ENCODE measurements around the gene OR6J1. TPM values are rescaled to one million over a fixed set of nuclear protein-coding genes. Genes with fewer than 3 reads are reported as not detected.

OR6J1 gene
- total RNA-seq, 1 donor from 2014 or later = not detected

GRCh38 chr14:22634233-22634900, 9.8 kb downstream of the OR6J1 start:
- Mint-ChIP-seq H3K27me3 (ENCODE audit: low read depth) (no peaks in the 10 kb centered on the region), H3K27ac (no peak overlapping the region), H3K4me3 (no peak overlapping the region), H3K36me3 (peaks cover 3% of the 10 kb centered on the region), H3K4me1 (no peaks in the 10 kb centered on the region), H3K9me3 (peaks cover 25% of the 10 kb centered on the region)
- DNase-seq (ENCODE audit: low spot score in 2 of 2, unreplicated experiment in 2 of 2) = no peak
- no peak for TF ChIP-seq CTCF (IDR thresholded peaks at IDR 0.05; ENCODE audit: unreplicated experiment)

GRCh38 chr14:22630486-22630885, 13.7 kb downstream of the OR6J1 start:
- no peak for DNase-seq (ENCODE audit: low spot score in 2 of 2, unreplicated experiment in 2 of 2)
- Mint-ChIP-seq H3K36me3 (no peaks in the 10 kb centered on the region), H3K4me3 (no peak overlapping the region), H3K9me3 (peaks cover 21% of the 10 kb centered on the region), H3K27ac (no peak overlapping the region), H3K4me1 (peaks cover 4% of the 10 kb centered on the region), H3K27me3 (ENCODE audit: low read depth) (no peaks in the 10 kb centered on the region)
- TF ChIP-seq CTCF (IDR thresholded peaks at IDR 0.05; ENCODE audit: unreplicated experiment) = no peak

DNA sequence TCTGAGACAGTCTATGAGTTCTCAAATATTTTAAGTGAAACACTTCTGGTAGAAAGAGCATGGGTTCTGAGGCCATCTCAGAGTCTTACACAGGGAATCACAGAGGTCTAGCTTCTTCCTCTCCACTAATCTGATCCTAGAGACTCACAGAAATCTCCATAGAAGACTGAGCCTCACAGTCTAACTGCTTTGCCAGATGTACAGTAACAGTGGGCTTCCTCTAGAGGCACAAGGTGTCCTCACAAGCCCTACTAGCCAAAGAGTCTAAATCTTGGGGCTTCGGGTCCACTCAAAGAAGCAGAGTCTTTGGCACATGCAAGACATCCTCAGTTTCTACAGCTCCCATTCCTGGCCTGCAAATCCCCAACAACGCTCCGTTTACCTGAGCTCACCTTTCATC, 14.1 kb downstream of the OR6J1 start:
- no peaks in the 10 kb centered on the region for H3K36me3 Mint-ChIP-seq
- peaks cover 19% of the 10 kb centered on the region for H3K9me3 Mint-ChIP-seq
- no peak for DNase-seq (ENCODE audit: low spot score in 2 of 2, unreplicated experiment in 2 of 2)

GRCh38 chr14:22629361-22629760, 14.8 kb downstream of the OR6J1 start:
- H3K36me3 Mint-ChIP-seq = no peaks in the 10 kb centered on the region
- TF ChIP-seq CTCF (IDR thresholded peaks at IDR 0.05; ENCODE audit: unreplicated experiment) = no peak
- H3K9me3 Mint-ChIP-seq = peaks cover 17% of the 10 kb centered on the region
- no peak overlapping the region for H3K4me3 Mint-ChIP-seq
- no peak for DNase-seq (ENCODE audit: low spot score in 2 of 2, unreplicated experiment in 2 of 2)
- H3K27me3 Mint-ChIP-seq (ENCODE audit: low read depth) = no peaks in the 10 kb centered on the region
- peaks cover 4% of the 10 kb centered on the region for H3K4me1 Mint-ChIP-seq
- H3K27ac Mint-ChIP-seq = no peak overlapping the region

More for the DNA sequence above, 14.1 kb downstream of the OR6J1 start:
- H3K27me3 Mint-ChIP-seq (ENCODE audit: low read depth) = no peaks in the 10 kb centered on the region
- peaks cover 4% of the 10 kb centered on the region for H3K4me1 Mint-ChIP-seq
- no peak overlapping the region for H3K4me3 Mint-ChIP-seq
- no peak for TF ChIP-seq CTCF (IDR thresholded peaks at IDR 0.05; ENCODE audit: unreplicated experiment)
- H3K27ac Mint-ChIP-seq = no peak overlapping the region

DNA sequence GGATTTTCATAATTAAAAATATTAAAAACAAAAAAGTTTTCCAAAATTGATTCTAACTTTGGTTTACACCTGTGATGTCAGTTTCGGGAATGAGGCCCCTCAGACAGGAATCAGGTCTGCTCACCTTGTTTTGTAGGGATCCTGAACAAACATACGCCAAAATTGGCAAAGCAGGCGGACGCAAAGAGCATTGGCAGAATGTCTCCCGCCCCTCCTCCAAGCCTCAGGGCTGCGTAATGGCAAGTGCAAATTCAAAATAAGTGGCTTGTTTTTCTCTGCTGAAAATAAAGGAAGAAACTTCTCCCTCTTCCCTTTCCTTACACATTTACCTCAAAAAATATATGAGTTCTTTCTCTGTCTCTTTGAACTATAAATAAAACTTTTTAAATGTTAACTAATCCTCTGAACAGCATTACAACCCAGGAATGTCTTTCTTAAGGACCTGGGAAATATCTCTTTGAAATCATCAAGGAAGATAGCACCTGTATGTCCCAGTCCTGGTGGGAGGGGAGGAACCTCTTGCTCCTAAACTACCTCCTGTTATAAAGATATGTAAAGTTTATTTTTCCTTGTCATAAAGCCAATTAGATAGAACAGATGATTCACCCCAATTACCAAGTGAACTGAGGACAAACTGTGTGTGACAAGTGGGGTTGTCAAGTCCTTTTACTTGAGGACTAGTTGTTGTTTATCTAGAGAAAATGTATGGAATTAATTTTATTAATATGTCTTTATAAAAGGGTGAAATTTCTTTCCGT, 16.5 kb downstream of the OR6J1 start:
- DNase-seq (ENCODE audit: low spot score in 2 of 2, unreplicated experiment in 2 of 2) = no peak
- Mint-ChIP-seq H3K27ac (no peak overlapping the region), H3K27me3 (ENCODE audit: low read depth) (no peaks in the 10 kb centered on the region), H3K9me3 (peaks cover 15% of the 10 kb centered on the region), H3K4me3 (no peak overlapping the region), H3K36me3 (no peaks in the 10 kb centered on the region), H3K4me1 (peaks cover 11% of the 10 kb centered on the region)
- no peak for TF ChIP-seq CTCF (IDR thresholded peaks at IDR 0.05; ENCODE audit: unreplicated experiment)
